ENCODE data around the gene CPA2. TPM values are rescaled to one million over a fixed set of nuclear protein-coding genes. Genes with fewer than 3 reads are reported as not detected.

Gene CPA2
- polyA plus RNA-seq, 1 experiment, result 0.05 TPM

DNA sequence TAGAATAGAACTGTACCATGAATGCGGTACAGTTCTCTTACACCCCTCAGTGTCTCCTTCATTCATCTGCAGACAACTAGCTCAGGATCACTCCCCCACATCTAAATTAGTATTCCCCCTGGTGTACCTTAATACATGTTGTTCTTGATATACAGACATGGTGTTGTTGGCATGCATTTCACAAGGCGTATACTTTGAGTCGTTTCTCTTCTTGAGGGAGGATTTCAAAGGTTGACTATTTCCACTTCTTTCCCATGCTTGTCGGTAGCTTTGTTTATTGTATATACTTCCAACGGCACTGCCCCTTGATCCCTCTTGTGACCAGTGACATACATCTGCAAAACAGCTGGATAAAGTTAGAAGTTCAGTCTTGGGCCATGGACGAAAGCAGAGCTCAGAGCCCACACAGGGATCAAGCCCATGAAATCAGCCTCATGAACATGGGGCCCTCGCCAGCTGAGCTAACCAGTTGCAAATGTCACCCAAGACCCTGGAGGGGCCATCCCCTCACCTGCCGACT is 34.9 kb downstream of the CPA2 start:
- no peak for TF ChIP-seq CTCF (IDR thresholded peaks at IDR 0.05; ENCODE audit: low read depth, low read length)
- ChIA-PET POLR2A (no interaction called here), CTCF (interaction anchor here (0.9 kb wide), 1 partner anchor 24 kb away, joined by 3 read pairs; no protein-coding TSS in a partner anchor)
- H3K27me3 ChIP-seq (ENCODE audit: control insufficient read depth, insufficient read depth, low read length), result no peaks in the 10 kb centered on the region
- no peak overlapping the region for H3K4me3 ChIP-seq (ENCODE audit: low read depth, low read length)
- no peaks in the 10 kb centered on the region; the same call in 1 of the 2 replicates for H3K9me3 ChIP-seq (ENCODE audit: control insufficient read depth, insufficient read depth, low read length)
- no peak overlapping the region for H3K27ac ChIP-seq (ENCODE audit: low read depth, low read length)
- no peak for DNase-seq (ENCODE audit: low read depth, low spot score)

- CTCF ChIA-PET, result interaction anchor here (0.6 to 0.9 kb wide), 2 partner anchors 25 to 183 kb away, joined by 3 to 11 read pairs; no protein-coding TSS in a partner anchor
- no peaks in the 10 kb centered on the region for H3K27me3 ChIP-seq (ENCODE audit: control insufficient read depth, insufficient read depth, low read length)
- no peak overlapping the region for H3K27ac ChIP-seq (ENCODE audit: low read depth, low read length)
- TF ChIP-seq CTCF (IDR thresholded peaks at IDR 0.05; ENCODE audit: low read depth, low read length), result no peak
- no peaks in the 10 kb centered on the region; the same call in 1 of the 2 replicates for H3K9me3 ChIP-seq (ENCODE audit: control insufficient read depth, insufficient read depth, low read length)
- no peak overlapping the region for H3K4me3 ChIP-seq (ENCODE audit: low read depth, low read length)
- no peak for DNase-seq (ENCODE audit: low read depth, low spot score)
- POLR2A ChIA-PET, result no interaction called here
These were observed 36.0 kb downstream of the CPA2 start for GRCh38 chr7:130302649-130303048.

DNA sequence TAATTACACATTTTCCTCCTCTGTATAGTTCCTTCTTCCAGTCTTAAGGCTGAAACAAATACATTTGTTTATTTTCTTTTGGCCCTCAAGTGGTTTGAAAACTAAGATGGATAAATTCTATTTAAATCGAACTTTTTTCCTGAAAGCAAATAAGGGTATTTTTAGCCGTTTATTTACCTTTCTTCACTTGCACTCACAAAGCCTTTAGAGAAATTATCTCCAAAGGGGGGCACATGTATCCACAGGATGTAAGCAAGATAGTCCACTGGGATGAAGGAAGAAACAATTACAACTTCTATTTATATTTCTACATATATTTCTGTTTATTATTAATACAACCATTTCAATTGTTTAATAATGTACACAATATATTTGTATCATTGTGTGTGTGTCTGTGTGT is 36.5 kb downstream of the CPA2 start:
- Histone ChIP-seq H3K27ac (ENCODE audit: low read depth, low read length) (no peak overlapping the region), H3K4me3 (ENCODE audit: low read depth, low read length) (no peak overlapping the region), H3K9me3 (ENCODE audit: control insufficient read depth, insufficient read depth, low read length) (no peaks in the 10 kb centered on the region; the same call in 1 of the 2 replicates), H3K27me3 (ENCODE audit: control insufficient read depth, insufficient read depth, low read length) (no peaks in the 10 kb centered on the region)
- CTCF ChIA-PET, result no interaction called here
- no peak for TF ChIP-seq CTCF (IDR thresholded peaks at IDR 0.05; ENCODE audit: low read depth, low read length)
- no peak for DNase-seq (ENCODE audit: low read depth, low spot score)
- POLR2A ChIA-PET, result no interaction called here

GRCh38 chr7:130303551-130303950 is 36.9 kb downstream of the CPA2 start:
- TF ChIP-seq CTCF (IDR thresholded peaks at IDR 0.05; ENCODE audit: low read depth, low read length), result no peak

GRCh38 chr7:130303982-130304381 is 37.3 kb downstream of the CPA2 start:
- Histone ChIP-seq H3K9me3 (ENCODE audit: control insufficient read depth, insufficient read depth, low read length) (no peaks in the 10 kb centered on the region; the same call in 1 of the 2 replicates), H3K27me3 (ENCODE audit: control insufficient read depth, insufficient read depth, low read length) (no peaks in the 10 kb centered on the region), H3K4me3 (ENCODE audit: low read depth, low read length) (no peak overlapping the region), H3K27ac (ENCODE audit: low read depth, low read length) (no peak overlapping the region)
- no peak for DNase-seq (ENCODE audit: low read depth, low spot score)
- no peak for TF ChIP-seq CTCF (IDR thresholded peaks at IDR 0.05; ENCODE audit: low read depth, low read length)
- CTCF ChIA-PET, result no interaction called here
- POLR2A ChIA-PET, result no interaction called here

More at GRCh38 chr7:130303551-130303950, 36.9 kb downstream of the CPA2 start:
- Histone ChIP-seq H3K27me3 (ENCODE audit: control insufficient read depth, insufficient read depth, low read length) (no peaks in the 10 kb centered on the region), H3K9me3 (ENCODE audit: control insufficient read depth, insufficient read depth, low read length) (no peaks in the 10 kb centered on the region; the same call in 1 of the 2 replicates), H3K4me3 (ENCODE audit: low read depth, low read length) (no peak overlapping the region), H3K27ac (ENCODE audit: low read depth, low read length) (no peak overlapping the region)
- no peak for DNase-seq (ENCODE audit: low read depth, low spot score)
- ChIA-PET CTCF (no interaction called here), POLR2A (no interaction called here)
